Stimulated activated CD8-positive, alpha-beta memory T cell treated with anti-CD3 and anti-CD28 coated beads, Interleukin-12 subunit alpha, Interleukin-12 subunit beta, amount 100 ng/mL, for 24 hours (primary cell): Measurements from ENCODE around the gene CLEC4F.

Experiments used
- DNase-seq: peaks from one replicate; pipeline ENCODE4 v3.0.0-alpha.2; 2020; ENCODE audit errors: extremely low read depth

The CLEC4F gene, protein sequence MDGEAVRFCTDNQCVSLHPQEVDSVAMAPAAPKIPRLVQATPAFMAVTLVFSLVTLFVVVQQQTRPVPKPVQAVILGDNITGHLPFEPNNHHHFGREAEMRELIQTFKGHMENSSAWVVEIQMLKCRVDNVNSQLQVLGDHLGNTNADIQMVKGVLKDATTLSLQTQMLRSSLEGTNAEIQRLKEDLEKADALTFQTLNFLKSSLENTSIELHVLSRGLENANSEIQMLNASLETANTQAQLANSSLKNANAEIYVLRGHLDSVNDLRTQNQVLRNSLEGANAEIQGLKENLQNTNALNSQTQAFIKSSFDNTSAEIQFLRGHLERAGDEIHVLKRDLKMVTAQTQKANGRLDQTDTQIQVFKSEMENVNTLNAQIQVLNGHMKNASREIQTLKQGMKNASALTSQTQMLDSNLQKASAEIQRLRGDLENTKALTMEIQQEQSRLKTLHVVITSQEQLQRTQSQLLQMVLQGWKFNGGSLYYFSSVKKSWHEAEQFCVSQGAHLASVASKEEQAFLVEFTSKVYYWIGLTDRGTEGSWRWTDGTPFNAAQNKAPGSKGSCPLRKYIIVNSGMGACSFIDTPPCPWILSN

DNA sequence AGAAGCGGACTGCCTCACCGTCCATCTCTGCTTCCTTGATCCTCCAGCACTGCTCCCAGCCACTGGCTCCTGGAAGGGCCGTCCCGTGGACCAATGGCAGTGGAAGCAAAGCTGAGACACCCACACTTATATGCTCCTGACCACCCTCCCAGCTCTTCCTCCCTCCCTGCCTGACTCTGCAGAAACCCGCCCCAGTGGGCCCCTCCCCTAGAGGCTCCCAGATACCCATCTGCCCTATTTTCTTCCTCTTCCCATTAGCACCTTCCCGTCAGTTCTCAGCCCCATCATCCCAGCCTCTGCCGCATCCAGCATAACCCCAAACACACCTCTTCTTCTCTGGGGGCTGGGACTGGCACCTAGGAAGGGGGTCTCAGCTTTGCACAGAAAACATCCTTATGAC is at the start of gene CLEC4F:
Gene CLEC4F, minus strand, starts transcription at position 101 of the 400 bp plus-strand sequence. Its CDS starts 76 bp downstream, at position 25.
- no peak for DNase-seq

DNA sequence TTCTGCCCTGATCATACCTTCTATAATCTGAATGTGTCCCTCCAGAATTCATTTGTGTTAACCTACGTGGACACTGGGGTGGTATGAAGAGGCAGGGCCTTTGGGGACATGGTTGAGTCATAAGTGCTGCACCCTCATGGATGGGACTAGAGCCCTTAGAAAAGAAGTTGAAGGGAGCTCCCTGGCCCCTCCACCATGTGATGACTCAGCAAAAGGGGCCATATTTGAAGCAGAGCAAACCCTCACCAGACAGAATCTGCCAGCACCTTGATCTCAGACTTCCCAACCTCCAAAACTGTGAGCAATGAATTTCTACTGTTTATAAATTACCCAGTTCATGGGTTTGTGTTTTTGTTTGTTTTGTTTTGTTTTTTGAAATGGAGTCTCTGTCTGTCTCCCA is 48.6 kb upstream of the CLEC4F start:
- DNase-seq = no peak

DNA sequence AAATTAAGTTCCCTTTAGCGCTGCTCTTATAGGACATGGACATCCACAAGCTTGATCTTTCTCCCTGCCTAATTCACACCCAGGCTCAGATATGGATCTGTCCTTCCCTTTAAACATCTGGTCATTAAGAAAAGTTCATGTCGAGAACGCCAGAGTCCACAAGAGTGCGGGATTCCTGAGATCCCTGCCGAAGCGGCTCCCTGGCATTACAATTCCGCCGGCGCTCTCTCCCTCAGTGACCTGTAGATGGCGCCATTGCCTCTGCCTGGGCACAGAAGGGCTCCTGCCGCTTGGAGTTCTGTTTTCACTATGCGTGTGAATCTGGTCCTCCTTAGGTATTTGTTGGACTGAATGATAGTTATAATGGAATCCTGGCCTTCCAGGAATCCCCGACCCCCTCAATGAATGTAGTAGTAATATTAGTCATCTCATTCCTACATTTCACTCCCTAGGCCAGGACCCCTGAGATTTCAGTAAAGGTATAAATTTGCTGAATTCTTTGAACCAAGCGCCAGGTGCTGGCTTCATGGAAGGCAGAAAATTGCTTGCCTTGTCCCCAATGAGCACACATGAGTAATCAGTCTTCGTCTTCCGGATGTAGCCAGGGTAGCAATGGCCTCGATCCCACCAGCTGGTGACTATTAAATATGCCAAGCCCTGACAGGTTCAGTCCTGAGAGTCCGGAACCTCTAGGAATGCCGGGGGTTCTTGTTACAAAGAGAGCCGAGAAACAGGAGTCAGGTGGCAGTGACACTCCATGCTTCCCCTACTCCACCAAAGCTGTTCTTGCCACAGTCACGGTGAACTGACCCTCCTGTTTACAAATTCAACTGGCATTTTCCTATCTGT is 41.6 kb upstream of the CLEC4F start:
- no peak for DNase-seq

DNA sequence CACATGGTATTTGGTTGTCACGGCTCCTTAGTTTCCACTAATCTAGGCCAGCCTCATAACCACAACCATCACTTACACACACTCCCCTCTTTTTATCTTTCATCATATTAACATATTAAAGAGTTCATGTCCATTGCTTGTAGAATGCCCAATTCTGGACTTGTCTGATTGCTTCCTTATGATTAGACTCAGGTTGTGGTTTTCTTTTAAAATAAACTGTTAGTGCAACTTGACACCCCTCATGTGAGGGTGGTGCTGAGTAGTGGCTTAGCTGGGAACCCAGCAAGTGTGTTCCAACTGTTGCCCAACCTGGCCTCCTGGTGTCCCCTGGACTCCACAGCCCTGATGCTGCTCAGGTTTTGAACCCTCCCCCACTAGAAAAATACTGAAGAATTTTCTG is 35.3 kb upstream of the CLEC4F start:
- DNase-seq = no peak

DNA sequence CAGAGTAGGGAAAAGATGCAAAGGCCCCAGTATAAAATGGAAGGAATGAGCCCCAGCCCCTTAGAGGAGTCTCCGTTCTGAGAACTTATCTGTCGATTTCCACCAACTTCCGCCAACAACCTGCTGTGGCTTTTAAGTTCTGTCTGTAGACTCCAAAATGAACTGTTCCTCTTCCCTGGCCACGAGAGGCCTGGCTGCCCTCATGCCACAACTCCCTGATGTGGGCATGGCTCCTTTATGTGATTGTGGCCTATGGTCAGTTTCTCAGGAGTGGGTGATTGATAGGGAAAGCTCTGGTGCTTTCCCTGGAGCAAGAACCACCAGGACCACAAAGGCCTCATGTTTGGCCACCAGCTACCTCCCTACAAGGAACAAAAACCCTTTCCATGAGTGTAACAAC is 34.0 kb upstream of the CLEC4F start:
- no peak for DNase-seq

DNA sequence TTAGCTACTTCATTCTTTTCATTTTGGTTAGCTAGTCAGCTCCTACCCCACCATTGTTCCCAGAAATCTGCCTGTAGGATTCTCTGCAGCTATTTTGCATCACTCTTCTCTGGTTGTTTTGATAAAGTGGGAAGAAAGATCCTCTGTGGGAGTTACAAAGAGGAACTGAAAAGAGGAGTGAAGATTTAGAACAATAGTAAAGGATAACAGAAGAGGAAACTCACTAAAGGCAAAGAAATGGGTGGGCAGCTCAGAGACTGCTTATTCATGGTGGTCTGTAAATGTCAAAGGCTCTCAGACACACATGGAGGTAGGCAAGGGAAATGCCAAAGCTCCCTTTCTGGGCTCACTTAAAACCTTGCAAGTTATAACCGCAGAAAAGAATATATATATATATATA is 32.4 kb upstream of the CLEC4F start:
- DNase-seq = no peak

DNA sequence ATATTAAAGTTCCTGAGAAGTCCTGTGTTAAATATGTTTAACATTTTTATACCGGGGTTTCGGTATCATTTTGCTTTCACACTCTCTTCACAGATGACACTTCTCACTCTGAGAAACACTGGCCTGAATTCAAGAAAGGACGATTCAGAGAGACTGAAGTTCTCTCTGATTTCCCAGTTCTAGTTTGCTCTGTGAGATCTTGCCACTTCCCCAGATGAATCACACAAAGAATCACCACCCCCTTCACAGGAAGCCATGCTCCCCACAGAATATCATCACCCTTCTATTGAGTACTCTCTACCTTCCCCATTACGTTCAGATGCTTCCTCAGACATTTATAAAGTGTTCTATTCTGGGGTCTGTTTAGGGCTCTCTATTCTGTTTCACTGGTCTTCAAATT is 31.3 kb upstream of the CLEC4F start:
- DNase-seq = no peak

DNA sequence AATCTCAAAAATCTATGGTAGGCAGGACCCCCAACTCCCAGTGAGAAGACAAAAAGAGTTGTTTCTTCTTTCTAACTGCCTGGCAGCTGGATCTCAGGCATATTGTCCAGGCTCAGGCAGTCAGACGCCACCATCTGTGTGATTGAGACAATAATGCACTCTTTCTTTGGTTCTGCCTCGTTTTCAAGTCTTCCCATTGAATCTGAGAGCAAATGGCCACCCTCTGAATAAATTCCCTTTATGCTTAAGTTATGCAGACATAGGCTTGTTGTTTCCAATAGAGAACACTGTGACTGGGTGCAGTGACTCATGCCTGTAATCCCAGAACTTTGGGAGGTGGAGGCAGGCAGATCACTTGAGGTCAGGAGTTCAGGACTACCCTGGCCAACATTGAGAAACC is 30.5 kb upstream of the CLEC4F start:
- DNase-seq = no peak

DNA sequence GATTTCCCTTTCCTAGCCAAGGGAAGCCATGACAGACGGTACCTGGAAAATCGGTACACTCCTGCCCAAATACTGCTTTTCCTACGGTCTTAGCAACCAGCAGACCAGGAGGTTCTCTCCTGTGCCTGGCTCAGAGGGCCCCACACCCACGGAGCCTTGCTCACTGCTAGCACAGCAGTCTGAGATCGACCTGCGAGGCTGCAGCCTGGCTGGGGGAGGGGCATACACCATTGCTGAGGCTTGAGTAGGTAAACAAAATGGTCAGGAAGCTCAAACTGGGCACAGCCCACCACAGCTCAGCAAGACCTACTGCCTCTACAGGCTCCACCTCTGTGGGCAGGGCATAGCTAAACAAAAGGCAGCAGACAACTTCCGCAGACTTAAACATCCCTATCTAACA is 22.0 kb upstream of the CLEC4F start:
- no peak for DNase-seq

DNA sequence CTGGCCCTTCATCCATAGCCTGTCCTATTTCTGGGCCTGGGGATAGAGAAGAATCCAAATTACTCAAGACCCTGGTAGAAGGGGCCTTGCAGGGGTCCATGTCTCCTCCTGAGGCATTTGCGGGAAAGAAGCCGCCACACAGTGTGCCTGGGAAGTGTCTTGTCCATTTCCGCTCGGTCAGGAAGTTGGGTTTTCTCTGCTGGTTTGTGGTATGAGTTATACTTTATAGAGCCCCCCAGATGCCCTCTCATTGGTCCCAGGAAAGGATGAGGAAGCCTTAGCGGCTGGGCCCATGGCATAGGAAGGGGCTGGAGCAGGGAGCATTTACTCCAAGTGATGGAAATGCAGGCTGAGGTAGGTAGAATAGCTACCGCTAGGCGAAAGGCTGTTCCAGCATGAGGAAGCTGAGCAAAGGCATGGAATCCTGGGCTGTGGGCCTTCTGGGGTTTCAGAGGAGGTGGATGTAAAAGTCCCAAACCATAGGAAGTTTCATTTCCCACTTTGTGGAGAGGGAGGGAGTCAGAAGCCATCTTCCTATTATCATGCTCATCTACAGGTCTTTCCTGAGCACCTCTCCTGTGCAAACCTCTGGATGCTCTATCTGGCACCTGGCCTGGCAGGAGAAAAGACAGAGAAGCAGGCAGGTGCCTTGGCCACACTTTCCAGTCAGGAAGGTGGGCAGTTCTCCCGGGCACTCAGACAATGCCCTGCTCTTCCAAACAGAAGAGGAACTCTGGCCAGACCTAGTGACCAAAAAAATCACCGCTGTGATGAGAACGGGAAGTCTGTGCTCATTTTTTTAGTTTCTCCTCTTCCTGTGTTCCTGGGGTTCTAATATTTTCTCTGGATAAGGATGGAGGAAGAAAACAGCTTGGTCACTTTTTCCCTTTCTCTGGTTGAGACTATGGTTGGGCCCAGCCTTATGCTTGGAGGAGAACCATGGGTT is 17.9 kb upstream of the CLEC4F start:
- DNase-seq = no peak

DNA sequence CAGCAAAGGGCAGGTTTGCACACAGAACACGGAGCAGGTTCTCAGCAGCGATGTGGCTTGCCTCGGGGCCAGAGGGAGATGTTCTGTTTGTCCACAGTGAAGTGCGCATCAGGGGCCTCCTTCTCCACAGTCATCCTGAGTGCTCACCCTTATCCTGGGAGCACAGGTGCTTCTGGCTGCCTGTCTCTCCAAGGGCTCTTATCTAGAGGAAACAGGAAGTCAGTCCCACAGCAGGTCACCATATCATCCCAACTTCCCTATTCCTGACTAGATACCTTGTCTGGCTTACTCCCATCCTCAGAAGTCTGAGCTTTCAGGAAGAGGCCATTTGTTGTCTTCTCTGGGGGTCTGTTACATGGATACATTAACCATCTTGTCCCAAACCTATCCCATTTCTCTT is 15.2 kb upstream of the CLEC4F start, which contains the start of gene CD207:
Gene CD207, minus strand, starts transcription at position 174 of the 400 bp plus-strand sequence. Its CDS starts 40 bp downstream, at position 134.
- DNase-seq = no peak

DNA sequence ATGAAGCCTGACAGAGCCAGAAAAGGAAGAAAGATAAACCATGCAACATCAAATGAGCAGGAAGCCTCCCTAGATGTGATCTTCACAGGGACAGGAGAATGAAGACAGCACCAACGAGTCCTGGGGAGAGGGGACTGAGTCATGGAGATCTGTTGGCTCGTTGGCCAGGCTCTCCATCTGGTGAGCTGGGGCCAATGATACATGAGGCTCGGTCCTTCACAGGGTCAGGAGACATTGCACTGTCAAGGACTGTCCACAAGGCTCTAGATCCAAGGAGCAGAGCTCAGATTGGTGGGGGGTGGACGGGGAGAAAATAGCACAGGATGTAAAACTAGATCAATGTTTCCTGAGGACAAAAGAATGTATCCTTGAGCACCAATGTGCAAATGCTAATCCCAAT is 14.5 kb upstream of the CLEC4F start:
- DNase-seq = no peak

DNA sequence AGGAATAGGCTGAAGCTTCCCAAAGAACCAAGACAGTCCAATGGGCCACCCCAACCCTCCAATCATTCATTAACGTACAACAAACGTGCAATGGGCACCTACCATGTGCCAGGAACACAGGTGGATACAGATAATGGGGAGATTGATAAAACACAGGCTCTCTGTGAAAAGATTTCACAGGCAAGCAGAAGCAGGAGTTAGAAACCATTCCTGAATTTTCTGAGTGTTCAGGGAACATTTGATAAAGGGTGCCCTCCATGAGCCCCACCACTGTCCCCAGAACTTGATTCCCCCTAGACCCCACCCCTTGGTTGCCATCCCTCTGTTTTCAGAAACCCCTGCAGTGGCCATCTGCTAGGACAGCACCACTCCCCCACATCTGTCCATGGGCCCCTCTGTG is 13.7 kb upstream of the CLEC4F start:
- no peak for DNase-seq

DNA sequence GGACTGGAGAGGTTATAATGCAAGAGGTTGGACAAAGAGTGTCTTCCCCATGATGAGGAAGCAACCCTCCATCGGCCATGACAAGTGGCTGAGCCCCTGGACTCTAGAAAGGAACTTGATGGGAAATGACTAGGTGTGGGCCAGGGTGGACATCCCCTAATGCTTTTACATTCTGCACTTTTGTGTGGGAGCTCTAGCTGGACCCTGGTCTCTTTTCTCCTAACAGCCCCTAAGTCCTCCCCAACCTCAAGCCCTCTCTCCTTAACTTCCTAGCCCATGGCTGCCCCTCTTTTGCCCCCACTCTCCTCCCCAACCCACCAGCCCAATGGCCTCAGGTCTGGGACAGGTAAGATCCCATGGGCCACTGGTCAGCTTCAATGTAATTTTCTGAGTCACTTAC is 12.8 kb upstream of the CLEC4F start:
- no peak for DNase-seq

DNA sequence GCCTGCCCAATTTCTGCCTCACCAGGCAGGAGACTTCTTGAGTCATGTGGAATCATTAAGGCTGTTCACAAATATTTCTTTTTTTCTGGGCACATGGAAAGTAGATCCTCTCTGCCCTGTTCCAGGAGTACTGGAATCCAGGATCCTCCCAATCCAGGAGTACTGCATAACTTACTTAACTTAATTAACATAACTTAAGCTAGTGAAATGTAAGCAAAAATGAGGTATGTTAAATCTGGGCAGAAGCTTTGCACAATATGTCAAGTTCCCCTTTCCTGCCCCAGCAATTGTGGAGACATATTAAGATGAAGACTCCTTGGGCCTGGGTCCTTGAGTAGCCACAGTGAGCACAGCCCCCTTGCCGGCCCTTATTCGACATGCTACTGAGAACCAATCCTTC is 12.0 kb upstream of the CLEC4F start:
- no peak for DNase-seq

DNA sequence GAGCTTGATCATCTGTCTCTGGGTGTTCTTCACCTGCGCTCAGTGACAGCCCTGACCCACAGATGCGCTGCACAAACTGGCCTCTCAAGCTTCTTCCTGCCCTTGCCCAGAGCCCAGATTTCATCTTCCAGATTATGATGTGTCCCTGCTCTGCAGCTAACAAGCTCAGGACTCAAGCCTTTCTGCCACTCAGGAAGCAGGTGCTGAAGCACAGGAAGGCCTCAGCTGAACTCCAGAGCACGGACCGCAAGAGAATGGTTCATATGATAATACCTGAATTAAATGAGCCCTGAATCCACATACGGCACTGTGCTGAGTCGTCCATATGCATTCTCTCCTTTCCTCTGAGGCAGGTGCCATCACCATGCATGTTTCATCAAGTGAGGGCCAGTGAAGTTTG is 11.5 kb upstream of the CLEC4F start:
- no peak for DNase-seq

DNA sequence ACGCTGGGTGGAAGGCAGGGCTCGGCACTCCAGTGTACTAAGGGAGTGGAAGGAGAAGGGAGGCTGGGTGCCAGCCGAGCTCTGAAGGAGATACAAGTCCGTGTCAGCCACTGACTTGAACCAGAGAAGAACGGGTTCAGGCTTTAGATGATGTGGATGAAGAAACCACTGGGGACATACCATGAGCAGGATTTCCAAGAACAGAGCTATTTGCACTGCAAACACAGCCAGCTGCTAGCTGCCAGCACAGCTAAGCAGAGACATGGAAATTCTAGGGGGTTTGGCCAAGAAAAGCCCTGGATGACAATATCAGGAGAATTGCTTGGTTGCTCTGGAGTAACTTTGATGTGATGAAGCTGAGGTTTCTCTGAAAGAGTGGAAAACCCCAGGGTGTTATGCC is 10.0 kb upstream of the CLEC4F start:
- DNase-seq = no peak

DNA sequence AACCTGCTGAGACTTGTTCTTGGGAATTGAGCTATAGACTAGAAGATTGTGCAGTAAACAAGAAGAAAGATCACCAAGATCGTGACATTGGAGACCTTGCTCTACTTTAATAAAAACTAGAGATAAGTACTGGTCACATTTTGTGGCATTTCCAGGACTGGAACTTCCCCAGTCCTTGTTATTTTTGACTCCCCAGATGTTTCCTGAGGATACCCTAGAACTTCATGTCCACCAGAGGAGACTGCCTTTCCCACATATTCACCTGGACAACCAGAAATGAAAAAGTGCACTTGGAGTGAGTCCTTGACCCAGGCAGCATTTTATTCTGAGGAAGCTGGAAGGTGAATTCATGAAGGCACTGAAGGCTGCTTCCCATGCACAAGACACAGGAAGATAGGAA is 9.5 kb upstream of the CLEC4F start:
- no peak for DNase-seq

DNA sequence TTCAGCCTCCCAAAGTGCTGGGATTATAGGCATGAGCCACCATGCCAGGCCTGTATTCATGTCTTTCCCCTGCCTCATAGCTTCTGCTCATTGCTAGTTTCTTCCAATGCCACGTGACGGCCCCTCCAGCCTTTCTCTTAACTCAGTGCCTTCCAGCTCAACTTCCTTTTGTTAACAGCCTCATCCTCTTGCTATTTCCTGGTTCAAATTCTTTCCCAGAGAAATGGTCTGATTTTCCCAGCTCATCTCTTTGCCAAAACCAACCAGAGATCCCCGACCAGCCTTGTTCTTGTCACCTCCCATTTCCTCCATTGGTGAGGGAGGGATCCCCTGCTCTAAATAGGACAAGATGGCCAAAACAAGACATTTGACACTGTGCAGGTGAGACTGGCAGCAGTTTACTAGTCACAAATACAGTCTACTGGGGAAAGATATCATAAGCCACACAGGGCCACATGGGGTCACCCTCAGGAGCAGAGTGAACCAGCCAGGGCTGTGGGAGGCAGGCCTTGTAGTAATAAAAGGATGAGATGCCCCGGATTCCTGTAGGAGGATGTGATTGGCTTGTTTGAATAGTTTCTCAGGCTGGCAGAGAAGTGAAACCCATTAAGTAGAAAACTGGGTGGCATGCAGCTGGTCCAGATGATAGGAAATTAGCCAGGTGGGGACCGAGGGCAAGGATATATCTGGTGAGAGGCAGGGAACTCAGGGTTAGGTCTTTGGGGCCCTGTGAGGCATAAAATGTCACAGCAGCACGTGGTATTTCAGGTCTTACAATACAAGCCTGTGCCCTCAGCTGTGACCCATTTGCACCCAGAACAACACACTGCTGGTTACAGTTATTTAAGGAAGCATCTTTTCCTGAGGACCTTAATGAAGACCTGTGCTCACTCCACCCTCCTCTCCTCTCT is 8.8 kb upstream of the CLEC4F start:
- DNase-seq = no peak

DNA sequence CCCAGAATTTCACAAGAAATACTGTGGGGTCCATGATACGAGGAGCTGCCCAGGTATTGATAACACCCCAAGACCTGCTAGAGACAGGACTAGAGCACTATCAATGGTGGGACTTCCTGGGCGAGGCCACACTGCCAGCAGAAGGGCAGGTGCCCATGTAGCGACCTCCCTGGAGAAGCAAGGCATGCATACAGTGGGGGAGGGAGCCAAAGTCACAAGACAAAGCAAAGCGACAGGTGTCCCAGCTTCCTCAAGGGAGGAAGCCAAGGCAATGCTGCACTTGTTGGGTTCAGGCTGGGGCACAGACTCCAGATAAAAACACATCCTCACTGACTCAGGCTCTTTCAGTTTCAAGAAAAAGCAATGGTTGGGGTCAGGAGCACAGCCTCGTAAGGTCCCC is 7.7 kb upstream of the CLEC4F start:
- DNase-seq = no peak
